CD14-positive monocyte (primary cell): ENCODE results near the gene SPATA2L. TPM values are rescaled to one million over a fixed set of nuclear protein-coding genes. Genes with fewer than 3 reads are reported as not detected.
"Not testable (repeated sequence)": the region's sequence is repeated elsewhere in the genome, so short reads cannot be mapped to it uniquely, and the experiment has no call there.

Source experiments
- DNase-seq, 3 donors: peaks; one replicate each; pipeline ENCODE4 v3.0.0-alpha.2; 2011 to 2022
- H2AFZ ChIP-seq: 2 replicates; pipeline ENCODE4 v1.6.0; 2012; ENCODE audit warnings: mild to moderate bottlenecking, low read depth, low read length, inconsistent platforms; ENCODE audit not compliant: insufficient read depth, poor library complexity, severe bottlenecking
- H3K27ac ChIP-seq, 2 donors: 1 replicate in 1 of 2; 2 replicates in 1 of 2; pipeline ENCODE4 v1.5.1; 2012 to 2013; ENCODE audit warnings: low read length in 2 of 2, control low read depth in 1 of 2, inconsistent platforms in 1 of 2, low read depth in 1 of 2, mild to moderate bottlenecking in 1 of 2
- H3K27me3 ChIP-seq, 2 donors: one replicate each; pipeline versions ENCODE4 v1.6.0 to v1.6.1; 2011 to 2013; ENCODE audit warnings: low read length in 2 of 2; ENCODE audit not compliant: control insufficient read depth in 2 of 2, insufficient read depth in 2 of 2
- H3K36me3 ChIP-seq, 2 donors: replicated peaks in 1 of 2; 1 replicate in 1 of 2; 2 replicates in 1 of 2; pipeline versions ENCODE4 v1.5.1 to v1.6.1; 2012 to 2013; ENCODE audit warnings: low read length in 2 of 2, control low read depth in 1 of 2, inconsistent platforms in 1 of 2, mild to moderate bottlenecking in 1 of 2; ENCODE audit not compliant: insufficient read depth in 2 of 2, control insufficient read depth in 1 of 2
- H3K4me1 ChIP-seq, 2 donors: 1 replicate in 1 of 2; 2 replicates in 1 of 2; pipeline versions ENCODE4 v1.5.1 to v1.6.1; 2012 to 2013; ENCODE audit warnings: low read length in 2 of 2, control low read depth in 1 of 2, inconsistent platforms in 1 of 2, mild to moderate bottlenecking in 1 of 2, moderate library complexity in 1 of 2; ENCODE audit not compliant: insufficient read depth in 2 of 2, control insufficient read depth in 1 of 2
- H3K4me2 ChIP-seq: replicated peaks from 2 replicates; pipeline ENCODE3; 2012; ENCODE audit warnings: low read length, moderate library complexity, mild to moderate bottlenecking; ENCODE audit not compliant: poor library complexity, severe bottlenecking; ENCODE audit errors: extremely low read depth
- H3K4me3 ChIP-seq, 3 experiments: fragments of 200-600 bp in 1 of 3; sonication (generic) in 1 of 3; replicated peaks in 1 of 3; 1 replicate in 2 of 3; 2 replicates in 1 of 3; pipeline ENCODE4 v1.5.1; 2011 to 2013; ENCODE audit warnings: low read length in 3 of 3, mild to moderate bottlenecking in 3 of 3, control low read depth in 2 of 3, low read depth in 2 of 3, inconsistent platforms in 1 of 3, moderate library complexity in 1 of 3
- H3K79me2 ChIP-seq: 2 replicates; pipeline ENCODE4 v1.6.0; 2012; ENCODE audit warnings: mild to moderate bottlenecking, control low read depth, inconsistent platforms, low read length, moderate library complexity; ENCODE audit not compliant: insufficient read depth
- H3K9ac ChIP-seq: 2 replicates; pipeline ENCODE4 v1.6.0; 2017; ENCODE audit warnings: low read length, mild to moderate bottlenecking; ENCODE audit not compliant: insufficient read depth, poor library complexity, severe bottlenecking
- H3K9me3 ChIP-seq, 2 donors: replicated peaks in 1 of 2; 1 replicate in 1 of 2; 2 replicates in 1 of 2; pipeline versions ENCODE4 v1.5.1 to v1.6.1; 2012 to 2013; ENCODE audit warnings: low read length in 2 of 2, control low read depth in 1 of 2; ENCODE audit not compliant: control insufficient read depth in 1 of 2, insufficient read depth in 1 of 2
- H4K20me1 ChIP-seq: 2 replicates; pipeline ENCODE4 v1.6.0; 2012; ENCODE audit warnings: mild to moderate bottlenecking, low read length, control low read depth, moderate library complexity; ENCODE audit not compliant: insufficient read depth
- H3K27ac Mint-ChIP-seq, 7 donors: one replicate each; pipeline ENCODE4 v1.8.0; 2020; ENCODE audit warnings: mild to moderate bottlenecking in 7 of 7, mixed read lengths in 7 of 7, moderate library complexity in 6 of 7, inconsistent platforms in 2 of 7
- H3K27me3 Mint-ChIP-seq, 3 donors: one replicate each; pipeline ENCODE4 v1.8.0; 2021 to 2022; ENCODE audit warnings: low read depth in 3 of 3, mild to moderate bottlenecking in 3 of 3, mixed read lengths in 3 of 3, moderate library complexity in 3 of 3, inconsistent platforms in 1 of 3
- H3K36me3 Mint-ChIP-seq, 2 donors: one replicate each; pipeline ENCODE4 v1.8.0; 2020; ENCODE audit warnings: mixed read lengths in 2 of 2, inconsistent platforms in 1 of 2, mild to moderate bottlenecking in 1 of 2
- H3K4me1 Mint-ChIP-seq: one replicate; pipeline ENCODE4 v1.8.0; 2020; ENCODE audit warnings: mild to moderate bottlenecking, mixed read lengths
- H3K4me3 Mint-ChIP-seq, 2 donors: one replicate each; pipeline ENCODE4 v1.8.0; 2020; ENCODE audit warnings: mild to moderate bottlenecking in 2 of 2, mixed read lengths in 2 of 2, moderate library complexity in 1 of 2
- H3K9me3 Mint-ChIP-seq, 7 donors: one replicate each; pipeline ENCODE4 v1.8.0; 2020 to 2022; ENCODE audit warnings: mixed read lengths in 7 of 7, mild to moderate bottlenecking in 6 of 7, moderate library complexity in 6 of 7, inconsistent platforms in 2 of 7
- WGBS: methylation state at CpG from one replicate; pipeline ENCODE4 v1.1.5; 2013; ENCODE audit warnings: missing lambda C conversion rate; ENCODE audit not compliant: insufficient coverage; 5-methylcytosine and 5-hydroxymethylcytosine counted together
- intact Hi-C, 2 donors: fragments of 100-400 bp; cut with micrococcal nuclease; formaldehyde crosslinking; loops; one replicate each; pipeline versions ENCODE4 v1.15.0 to v1.15.1; 2023
- polyA plus RNA-seq, 3 donors: library from polyadenylated mRNA; depleted of rRNA in 1 of 3; unstranded in 2 of 3; stranded (reverse) in 1 of 3; fragments of 300-500 nt in 2 of 3; fragments of >200 nt in 1 of 3; fragmentation: Illumina TruSeq in 2 of 3; gene quantifications; 1 replicate in 2 of 3; 2 replicates in 1 of 3; pipeline ENCODE4 v1.2.3, GENCODE V29; 2012 to 2021
- TF ChIP-seq, protein P1 (sequence below): fragments of 200-600 bp; IDR thresholded peaks from one replicate; pipeline ENCODE4 v1.8.0; 2022; ENCODE audit warnings: antibody characterized with exemption, mild to moderate bottlenecking

Gene SPATA2L
- polyA plus RNA-seq, 3 donors: 10.0 to 17.6 (median 15.1) TPM

DNA sequence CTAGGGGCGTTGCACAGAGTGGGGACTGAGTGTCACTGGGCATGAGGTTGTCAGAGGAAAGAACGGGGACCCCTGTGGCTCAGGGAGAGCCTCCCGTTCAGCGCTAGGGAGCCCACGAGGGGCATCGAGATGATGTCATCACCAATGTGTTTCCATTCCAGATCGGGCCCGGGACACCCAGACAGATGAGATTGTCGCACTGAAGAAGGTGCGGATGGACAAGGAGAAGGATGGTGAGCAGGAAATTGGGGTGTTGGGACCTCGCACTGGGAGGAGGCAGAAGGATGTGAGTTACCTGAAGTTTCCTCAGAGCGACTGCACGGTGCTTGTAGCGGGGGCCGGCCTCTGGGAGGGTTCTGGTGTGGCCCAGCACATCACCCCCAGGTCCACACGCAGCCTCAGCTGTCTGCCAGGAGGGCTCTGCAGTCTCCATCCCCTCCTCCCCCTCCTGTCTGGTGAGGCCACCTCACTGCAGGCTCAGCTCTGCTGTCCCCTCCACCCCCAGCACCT is 11.1 kb downstream of the SPATA2L start:
- Mint-ChIP-seq H3K4me1 (peaks cover 9% of the 10 kb centered on the region), H3K27me3 (peaks cover 0 to 2% (median 2%) of the 10 kb centered on the region in 3 donors), H3K27ac (peak overlapping the region in 1 of 7 donors; percentile 23), H3K36me3 (peaks cover 37 to 62% of the 10 kb centered on the region in 2 donors), H3K4me3 (no peak overlapping the region), H3K9me3 (peaks cover 0 to 4% (median 2%) of the 10 kb centered on the region in 7 donors)
- no peak for DNase-seq
- no peak overlapping the region for H2AFZ ChIP-seq
- H3K4me3 ChIP-seq: no peak overlapping the region
- TF ChIP-seq, protein P1, sequence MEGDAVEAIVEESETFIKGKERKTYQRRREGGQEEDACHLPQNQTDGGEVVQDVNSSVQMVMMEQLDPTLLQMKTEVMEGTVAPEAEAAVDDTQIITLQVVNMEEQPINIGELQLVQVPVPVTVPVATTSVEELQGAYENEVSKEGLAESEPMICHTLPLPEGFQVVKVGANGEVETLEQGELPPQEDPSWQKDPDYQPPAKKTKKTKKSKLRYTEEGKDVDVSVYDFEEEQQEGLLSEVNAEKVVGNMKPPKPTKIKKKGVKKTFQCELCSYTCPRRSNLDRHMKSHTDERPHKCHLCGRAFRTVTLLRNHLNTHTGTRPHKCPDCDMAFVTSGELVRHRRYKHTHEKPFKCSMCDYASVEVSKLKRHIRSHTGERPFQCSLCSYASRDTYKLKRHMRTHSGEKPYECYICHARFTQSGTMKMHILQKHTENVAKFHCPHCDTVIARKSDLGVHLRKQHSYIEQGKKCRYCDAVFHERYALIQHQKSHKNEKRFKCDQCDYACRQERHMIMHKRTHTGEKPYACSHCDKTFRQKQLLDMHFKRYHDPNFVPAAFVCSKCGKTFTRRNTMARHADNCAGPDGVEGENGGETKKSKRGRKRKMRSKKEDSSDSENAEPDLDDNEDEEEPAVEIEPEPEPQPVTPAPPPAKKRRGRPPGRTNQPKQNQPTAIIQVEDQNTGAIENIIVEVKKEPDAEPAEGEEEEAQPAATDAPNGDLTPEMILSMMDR: no peak
- no peaks in the 10 kb centered on the region for H3K27me3 ChIP-seq
- H3K79me2 ChIP-seq: peaks cover 25% of the 10 kb centered on the region
- no peak overlapping the region for H3K27ac ChIP-seq
- peaks cover 0 to 6% of the 10 kb centered on the region in 2 donors for H3K9me3 ChIP-seq
- peaks cover 10% of the 10 kb centered on the region for H4K20me1 ChIP-seq
- H3K36me3 ChIP-seq: peaks cover 48 to 60% of the 10 kb centered on the region in 2 donors
- WGBS: 95% methylated on average over 14 of the region's 16 CpGs
- peaks cover 10 to 17% of the 10 kb centered on the region in 2 donors for H3K4me1 ChIP-seq
- H3K4me2 ChIP-seq: no peak overlapping the region
- intact Hi-C loops: no loop called here
- no peak overlapping the region for H3K9ac ChIP-seq

DNA sequence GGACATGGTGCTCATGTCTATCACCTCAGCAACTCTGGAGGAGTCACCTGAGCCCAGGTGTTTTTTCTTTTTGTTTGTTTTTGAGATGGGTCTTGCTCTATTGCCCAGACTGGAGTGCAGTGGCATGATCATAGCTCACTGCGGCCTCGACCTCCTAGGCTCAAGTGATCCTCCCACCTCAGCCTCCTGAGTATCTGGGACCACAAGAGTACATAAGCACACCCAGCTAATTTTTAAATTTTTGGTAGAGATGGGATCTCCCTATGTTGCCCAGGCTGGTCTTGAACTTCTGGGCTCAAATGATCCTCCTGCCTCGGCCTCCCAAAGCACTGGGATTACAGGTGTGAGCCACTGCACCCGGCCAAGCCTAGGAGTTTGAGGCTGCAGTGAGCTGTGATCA is 11.9 kb downstream of the SPATA2L start:
- Histone ChIP-seq H3K4me1 (peaks cover 10 to 17% of the 10 kb centered on the region in 2 donors), H3K9me3 (peaks cover 0 to 14% of the 10 kb centered on the region in 2 donors), H3K36me3 (peaks cover 42 to 54% of the 10 kb centered on the region in 2 donors), H3K79me2 (peaks cover 25% of the 10 kb centered on the region), H4K20me1 (peaks cover 10% of the 10 kb centered on the region)
- H3K4me3 Mint-ChIP-seq, intact Hi-C loops, H2AFZ ChIP-seq, H3K4me2 ChIP-seq, H3K4me1 Mint-ChIP-seq, H3K27me3 Mint-ChIP-seq, H3K9ac ChIP-seq, H3K27me3 ChIP-seq, H3K4me3 ChIP-seq, H3K27ac ChIP-seq, H3K27ac Mint-ChIP-seq, DNase-seq: not testable (repeated sequence)
- Mint-ChIP-seq H3K36me3 (peaks cover 31 to 54% of the 10 kb centered on the region in 2 donors), H3K9me3 (peaks cover 5 to 11% (median 8%) of the 10 kb centered on the region in 7 donors)
- 71% methylated on average over 2 of the region's 4 CpGs for WGBS
